HepG2 (cell line): ENCODE data around the gene EEF2. TPM values are rescaled to one million over a fixed set of nuclear protein-coding genes. Genes with fewer than 3 reads are reported as not detected.

Source experiments
- BCL3 ChIP-seq: sonication (generic); formaldehyde crosslinking; IDR thresholded peaks from 2 replicates; pipeline ENCODE4 v1.5.1; 2020; ENCODE audit warnings: mild to moderate bottlenecking, missing genetic modification reagents, moderate library complexity
- DR1 ChIP-seq: sonication (generic); formaldehyde crosslinking; IDR thresholded peaks from 2 replicates; pipeline ENCODE4 v1.8.0; 2021; ENCODE audit warnings: mild to moderate bottlenecking, missing genetic modification reagents, inconsistent platforms
- ETS1 ChIP-seq: sonication (generic); formaldehyde crosslinking; IDR thresholded peaks from 2 replicates; pipeline ENCODE4 v1.4.0; 2020; ENCODE audit warnings: missing genetic modification reagents
- FOXO1 ChIP-seq: sonication (generic); formaldehyde crosslinking; IDR thresholded peaks from 2 replicates; pipeline ENCODE4 v1.4.0; 2020; ENCODE audit warnings: missing genetic modification reagents
- MAF1 ChIP-seq: sonication (generic); formaldehyde crosslinking; IDR thresholded peaks from 2 replicates; pipeline ENCODE4 v1.5.0; 2020; ENCODE audit warnings: missing genetic modification reagents, borderline replicate concordance
- NR2F2 ChIP-seq: IDR thresholded peaks from 2 replicates; pipeline ENCODE4 v1.6.1; 2012; ENCODE audit warnings: low read depth, inconsistent platforms, borderline replicate concordance
- PAX8 ChIP-seq: sonication (generic); formaldehyde crosslinking; IDR thresholded peaks from 2 replicates; pipeline ENCODE4 v1.8.0; 2022; ENCODE audit warnings: mild to moderate bottlenecking, missing genetic modification reagents, borderline replicate concordance
- RXRA ChIP-seq: sonication (generic); formaldehyde crosslinking; IDR thresholded peaks from 2 replicates; pipeline ENCODE4 v1.5.1; 2020; ENCODE audit warnings: missing genetic modification reagents
- SMARCE1 ChIP-seq: fragments of 450-650 bp; IDR thresholded peaks from 2 replicates; pipeline ENCODE4 v1.6.1; 2017; ENCODE audit warnings: borderline replicate concordance
- SP4 ChIP-seq: sonication (generic); formaldehyde crosslinking; IDR thresholded peaks from 2 replicates; pipeline ENCODE4 v1.8.1; 2023; ENCODE audit warnings: mild to moderate bottlenecking, missing genetic modification reagents
- ZNF101 ChIP-seq: sonication (generic); formaldehyde crosslinking; IDR thresholded peaks from 2 replicates; pipeline ENCODE4 v1.4.0; 2020; ENCODE audit warnings: mild to moderate bottlenecking, low read depth, missing genetic modification reagents, borderline replicate concordance
- ZNF276 ChIP-seq: sonication (generic); formaldehyde crosslinking; IDR thresholded peaks from 2 replicates; pipeline ENCODE4 v1.4.0; 2020; ENCODE audit warnings: mild to moderate bottlenecking, low read depth, missing genetic modification reagents
- polyA plus RNA-seq, 8 experiments: library from polyadenylated mRNA; depleted of rRNA in 3 of 8; stranded (reverse) in 7 of 8; unstranded in 1 of 8; fragments of >200 nt; fragmentation: Illumina TruSeq in 4 of 8; extraction: Trizol in 4 of 8; gene quantifications; 2 replicates each; pipeline versions ENCODE4 v1.2.1 to v1.2.3, GENCODE V29; 2011 to 2016; ENCODE audit warnings: low read depth in 4 of 8, missing spikeins in 1 of 8, mixed read lengths in 1 of 8; ENCODE audit not compliant: insufficient read depth in 1 of 8
- total RNA-seq, 5 experiments: library from RNA; depleted of rRNA; stranded (reverse); fragments of >200 nt; fragmentation: Illumina TruSeq; extraction: Trizol; gene quantifications; 2 replicates each; pipeline ENCODE4 v1.2.3, GENCODE V29; 2016; ENCODE audit warnings: low read depth in 1 of 5
- TF ChIP-seq, protein P1 (sequence below): sonication (generic); formaldehyde crosslinking; IDR thresholded peaks from 2 replicates; pipeline ENCODE4 v1.5.0; 2020; ENCODE audit warnings: mild to moderate bottlenecking, missing genetic modification reagents, moderate library complexity
- TF ChIP-seq, protein P2 (sequence below): sonication (generic); formaldehyde crosslinking; IDR thresholded peaks from 2 replicates; pipeline ENCODE4 v1.4.0; 2020; ENCODE audit warnings: missing genetic modification reagents
- TF ChIP-seq, protein P3 (sequence below): sonication (generic); formaldehyde crosslinking; IDR thresholded peaks from 2 replicates; pipeline ENCODE4 v1.5.1; 2020; ENCODE audit warnings: mild to moderate bottlenecking, missing genetic modification reagents, moderate library complexity
- TF ChIP-seq, protein P4 (sequence below): sonication (generic); formaldehyde crosslinking; IDR thresholded peaks from 2 replicates; pipeline ENCODE4 v1.5.0; 2020; ENCODE audit warnings: missing genetic modification reagents, mild to moderate bottlenecking, borderline replicate concordance

Gene EEF2
- total and polyA plus RNA-seq, 2 of the 13 experiments (the other 11 are each of a cell fraction or from before 2014, with no cell fraction given) = 1,441 to 1,777 TPM

DNA sequence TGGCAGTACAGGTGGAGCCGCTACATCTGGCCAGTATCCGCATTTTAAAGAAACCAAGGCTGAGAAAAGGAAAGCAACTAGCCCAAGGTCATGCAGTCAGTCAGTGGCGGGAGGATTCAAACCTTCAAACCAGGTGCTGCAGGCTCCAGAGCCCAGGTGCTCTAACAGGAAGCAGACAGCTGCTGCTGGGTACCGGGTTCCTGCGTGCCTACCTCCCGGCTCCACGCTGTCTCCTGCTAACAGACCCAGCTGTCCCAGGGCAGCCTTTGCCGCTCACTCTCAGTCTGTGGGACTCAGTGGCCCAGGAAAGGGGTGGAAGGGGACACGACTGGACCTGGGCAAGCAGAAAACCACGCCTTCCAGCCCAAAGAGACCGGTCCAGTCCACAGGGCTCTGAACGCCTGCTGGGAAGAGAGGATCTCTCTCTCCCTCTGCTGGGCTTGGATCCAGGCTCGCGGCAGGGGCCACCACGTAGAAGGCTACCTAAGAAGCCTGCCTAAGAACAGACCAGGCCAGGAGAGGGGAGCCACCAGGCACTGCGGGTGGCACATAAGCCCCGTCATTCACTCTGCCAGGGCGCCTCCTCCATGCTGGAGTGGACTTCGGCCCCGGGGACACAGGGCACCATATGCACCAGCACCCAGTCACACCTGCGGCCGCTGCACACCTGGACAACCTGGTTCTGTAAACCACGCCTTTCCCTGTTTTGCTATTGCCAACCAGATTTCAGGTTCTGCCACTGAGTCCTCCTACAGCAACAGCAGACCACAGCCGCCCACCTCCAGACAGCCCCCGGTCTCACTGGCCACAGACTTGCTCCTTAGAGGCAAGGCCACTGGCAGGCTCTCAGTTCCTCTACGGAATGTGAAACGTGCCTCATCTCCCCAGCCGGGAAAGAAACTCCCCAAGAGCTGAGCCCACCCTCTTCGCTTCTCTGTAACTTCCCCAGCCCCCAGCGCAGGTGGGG is 18.9 kb downstream of the EEF2 start (continued):
- TF ChIP-seq, protein P1, sequence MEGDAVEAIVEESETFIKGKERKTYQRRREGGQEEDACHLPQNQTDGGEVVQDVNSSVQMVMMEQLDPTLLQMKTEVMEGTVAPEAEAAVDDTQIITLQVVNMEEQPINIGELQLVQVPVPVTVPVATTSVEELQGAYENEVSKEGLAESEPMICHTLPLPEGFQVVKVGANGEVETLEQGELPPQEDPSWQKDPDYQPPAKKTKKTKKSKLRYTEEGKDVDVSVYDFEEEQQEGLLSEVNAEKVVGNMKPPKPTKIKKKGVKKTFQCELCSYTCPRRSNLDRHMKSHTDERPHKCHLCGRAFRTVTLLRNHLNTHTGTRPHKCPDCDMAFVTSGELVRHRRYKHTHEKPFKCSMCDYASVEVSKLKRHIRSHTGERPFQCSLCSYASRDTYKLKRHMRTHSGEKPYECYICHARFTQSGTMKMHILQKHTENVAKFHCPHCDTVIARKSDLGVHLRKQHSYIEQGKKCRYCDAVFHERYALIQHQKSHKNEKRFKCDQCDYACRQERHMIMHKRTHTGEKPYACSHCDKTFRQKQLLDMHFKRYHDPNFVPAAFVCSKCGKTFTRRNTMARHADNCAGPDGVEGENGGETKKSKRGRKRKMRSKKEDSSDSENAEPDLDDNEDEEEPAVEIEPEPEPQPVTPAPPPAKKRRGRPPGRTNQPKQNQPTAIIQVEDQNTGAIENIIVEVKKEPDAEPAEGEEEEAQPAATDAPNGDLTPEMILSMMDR = peak; percentile 11; the same call in 1 of the 2 replicates
- TF ChIP-seq ZNF101 (CRISPR knock-in tag) (no peak), BCL3 (CRISPR knock-in tag) (no peak), RXRA (no peak), MAF1 (no peak), SMARCE1 (no peak), FOXO1 (no peak), DR1 (CRISPR knock-in tag) (0 out of 2 replicates have a peak, but pooled peaks have one; percentile 12), ZNF276 (CRISPR knock-in tag) (no peak), PAX8 (CRISPR knock-in tag) (no peak), NR2F2 (no peak), SP4 (CRISPR knock-in tag) (no peak), ETS1 (no peak)
- TF ChIP-seq, protein P2, sequence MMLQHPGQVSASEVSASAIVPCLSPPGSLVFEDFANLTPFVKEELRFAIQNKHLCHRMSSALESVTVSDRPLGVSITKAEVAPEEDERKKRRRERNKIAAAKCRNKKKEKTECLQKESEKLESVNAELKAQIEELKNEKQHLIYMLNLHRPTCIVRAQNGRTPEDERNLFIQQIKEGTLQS (CRISPR knock-in tag) = no peak
- TF ChIP-seq, protein P3, sequence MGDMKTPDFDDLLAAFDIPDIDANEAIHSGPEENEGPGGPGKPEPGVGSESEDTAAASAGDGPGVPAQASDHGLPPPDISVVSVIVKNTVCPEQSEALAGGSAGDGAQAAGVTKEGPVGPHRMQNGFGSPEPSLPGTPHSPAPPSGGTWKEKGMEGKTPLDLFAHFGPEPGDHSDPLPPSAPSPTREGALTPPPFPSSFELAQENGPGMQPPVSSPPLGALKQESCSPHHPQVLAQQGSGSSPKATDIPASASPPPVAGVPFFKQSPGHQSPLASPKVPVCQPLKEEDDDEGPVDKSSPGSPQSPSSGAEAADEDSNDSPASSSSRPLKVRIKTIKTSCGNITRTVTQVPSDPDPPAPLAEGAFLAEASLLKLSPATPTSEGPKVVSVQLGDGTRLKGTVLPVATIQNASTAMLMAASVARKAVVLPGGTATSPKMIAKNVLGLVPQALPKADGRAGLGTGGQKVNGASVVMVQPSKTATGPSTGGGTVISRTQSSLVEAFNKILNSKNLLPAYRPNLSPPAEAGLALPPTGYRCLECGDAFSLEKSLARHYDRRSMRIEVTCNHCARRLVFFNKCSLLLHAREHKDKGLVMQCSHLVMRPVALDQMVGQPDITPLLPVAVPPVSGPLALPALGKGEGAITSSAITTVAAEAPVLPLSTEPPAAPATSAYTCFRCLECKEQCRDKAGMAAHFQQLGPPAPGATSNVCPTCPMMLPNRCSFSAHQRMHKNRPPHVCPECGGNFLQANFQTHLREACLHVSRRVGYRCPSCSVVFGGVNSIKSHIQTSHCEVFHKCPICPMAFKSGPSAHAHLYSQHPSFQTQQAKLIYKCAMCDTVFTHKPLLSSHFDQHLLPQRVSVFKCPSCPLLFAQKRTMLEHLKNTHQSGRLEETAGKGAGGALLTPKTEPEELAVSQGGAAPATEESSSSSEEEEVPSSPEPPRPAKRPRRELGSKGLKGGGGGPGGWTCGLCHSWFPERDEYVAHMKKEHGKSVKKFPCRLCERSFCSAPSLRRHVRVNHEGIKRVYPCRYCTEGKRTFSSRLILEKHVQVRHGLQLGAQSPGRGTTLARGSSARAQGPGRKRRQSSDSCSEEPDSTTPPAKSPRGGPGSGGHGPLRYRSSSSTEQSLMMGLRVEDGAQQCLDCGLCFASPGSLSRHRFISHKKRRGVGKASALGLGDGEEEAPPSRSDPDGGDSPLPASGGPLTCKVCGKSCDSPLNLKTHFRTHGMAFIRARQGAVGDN (CRISPR knock-in tag) = peak; percentile 18; the same call in 1 of the 2 replicates
- TF ChIP-seq, protein P4, sequence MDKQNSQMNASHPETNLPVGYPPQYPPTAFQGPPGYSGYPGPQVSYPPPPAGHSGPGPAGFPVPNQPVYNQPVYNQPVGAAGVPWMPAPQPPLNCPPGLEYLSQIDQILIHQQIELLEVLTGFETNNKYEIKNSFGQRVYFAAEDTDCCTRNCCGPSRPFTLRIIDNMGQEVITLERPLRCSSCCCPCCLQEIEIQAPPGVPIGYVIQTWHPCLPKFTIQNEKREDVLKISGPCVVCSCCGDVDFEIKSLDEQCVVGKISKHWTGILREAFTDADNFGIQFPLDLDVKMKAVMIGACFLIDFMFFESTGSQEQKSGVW (CRISPR knock-in tag) = no peak
